Esophagus (tissue), 2 donors: Measurements from ENCODE around the gene ITIH5. TPM values are rescaled to one million over a fixed set of nuclear protein-coding genes. Genes with fewer than 3 reads are reported as not detected.

Experiments
- H3K27ac ChIP-seq, 2 donors: one replicate each; pipeline ENCODE4 v1.5.1; 2013; ENCODE audit warnings: low read depth in 2 of 2, mild to moderate bottlenecking in 2 of 2, inconsistent platforms in 1 of 2, low read length in 1 of 2, moderate library complexity in 1 of 2
- H3K27me3 ChIP-seq, 2 donors: one replicate each; pipeline ENCODE4 v1.6.1; 2013; ENCODE audit warnings: low read length in 2 of 2, control low read depth in 1 of 2, mild to moderate bottlenecking in 1 of 2; ENCODE audit not compliant: insufficient read depth in 2 of 2, control insufficient read depth in 1 of 2
- H3K36me3 ChIP-seq, 2 donors: one replicate each; pipeline ENCODE4 v1.6.1; 2013; ENCODE audit warnings: low read length in 1 of 2; ENCODE audit not compliant: control insufficient read depth in 2 of 2, insufficient read depth in 2 of 2
- H3K4me1 ChIP-seq, 2 donors: one replicate each; pipeline ENCODE4 v1.6.1; 2013; ENCODE audit warnings: low read length in 1 of 2; ENCODE audit not compliant: control insufficient read depth in 2 of 2, insufficient read depth in 2 of 2
- H3K4me3 ChIP-seq, 2 donors: one replicate each; pipeline ENCODE4 v1.5.1; 2013; ENCODE audit warnings: low read length in 2 of 2, mild to moderate bottlenecking in 2 of 2, low read depth in 1 of 2, moderate library complexity in 1 of 2
- H3K9me3 ChIP-seq, 2 donors: one replicate each; pipeline ENCODE4 v1.6.1; 2013; ENCODE audit warnings: mild to moderate bottlenecking in 2 of 2, low read depth in 1 of 2, low read length in 1 of 2, moderate library complexity in 1 of 2; ENCODE audit not compliant: control insufficient read depth in 2 of 2, insufficient read depth in 1 of 2
- WGBS, 2 donors: extraction: QIAGEN DNeasy Blood & Tissue Kit; methylation state at CpG; one replicate each; pipeline ENCODE4 v1.1.7; 2013; 5-methylcytosine and 5-hydroxymethylcytosine counted together
- polyA plus RNA-seq, 2 donors: library from polyadenylated mRNA; stranded (reverse); fragments of 200-250 nt; gene quantifications; one replicate each; pipeline ENCODE4 v1.2.3, GENCODE V29; 2013
- donor health status: healthy with polysubstance abuse.
- donor health status: Bipolar disorder and iron deficiency.

ITIH5 gene
- polyA plus RNA-seq, 2 donors, result 2.6 to 4.4 TPM

DNA sequence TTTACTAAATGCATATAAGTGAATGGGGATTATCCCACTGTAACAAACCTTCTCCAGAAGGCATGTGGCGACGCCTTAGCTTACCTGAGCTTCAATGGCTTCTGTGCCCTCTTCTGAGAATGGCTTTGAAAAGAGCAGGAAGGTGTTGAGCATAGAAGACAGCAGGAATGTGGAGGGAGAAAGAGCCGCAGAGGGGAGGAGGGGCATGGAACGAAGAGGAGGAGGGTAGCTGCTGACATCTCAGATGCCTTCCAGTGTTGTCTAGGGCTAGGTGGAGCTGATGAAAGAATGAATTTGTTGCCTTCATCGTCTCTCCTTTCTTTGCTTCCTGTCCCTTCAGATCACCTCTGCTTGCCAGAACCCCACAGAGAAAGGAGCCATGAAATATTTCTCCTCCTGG is 86.2 kb downstream of the ITIH5 start:
- WGBS, 2 donors, result 81 to 91% methylated on average over 5 of the region's 5 CpGs
- peaks cover 0 to 2% of the 10 kb centered on the region in 2 donors for H3K36me3 ChIP-seq
- H3K4me3 ChIP-seq, result no peak overlapping the region
- H3K27me3 ChIP-seq, result no peaks in the 10 kb centered on the region
- H3K9me3 ChIP-seq, result no peaks in the 10 kb centered on the region
- no peak overlapping the region for H3K27ac ChIP-seq
- H3K4me1 ChIP-seq, result no peaks in the 10 kb centered on the region

DNA sequence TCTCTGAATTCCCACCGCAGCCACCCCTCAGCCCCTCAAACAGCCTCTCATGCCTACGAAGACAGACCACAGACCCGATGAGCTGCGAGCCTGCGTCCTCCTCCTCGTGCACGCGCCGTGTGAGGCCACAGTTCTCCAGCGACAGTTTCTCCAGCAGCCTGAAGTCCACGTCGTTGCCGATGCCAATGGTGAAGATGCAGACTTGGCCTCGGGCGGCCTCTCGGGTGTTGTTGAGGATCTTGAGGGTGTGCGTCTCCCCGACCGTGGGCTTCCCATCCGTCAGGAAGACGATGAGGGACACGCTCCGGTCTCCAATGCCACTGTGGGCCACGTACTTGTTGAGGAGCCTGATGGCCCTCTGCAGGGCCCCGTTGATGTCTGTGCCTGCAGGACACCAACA is 87.1 kb downstream of the ITIH5 start:
- H3K9me3 ChIP-seq, result no peaks in the 10 kb centered on the region
- no peak overlapping the region for H3K4me3 ChIP-seq
- no peak overlapping the region for H3K27ac ChIP-seq
- H3K36me3 ChIP-seq, result peaks cover 0 to 2% of the 10 kb centered on the region in 2 donors
- WGBS, 2 donors, result 96 to 97% methylated on average over 25 of the region's 25 CpGs
- no peaks in the 10 kb centered on the region for H3K27me3 ChIP-seq
- no peaks in the 10 kb centered on the region for H3K4me1 ChIP-seq

GRCh38 chr10:7577579-7577978 is 89.2 kb downstream of the ITIH5 start:
- no peaks in the 10 kb centered on the region for H3K9me3 ChIP-seq
- no peak overlapping the region for H3K27ac ChIP-seq
- no peaks in the 10 kb centered on the region for H3K27me3 ChIP-seq
- WGBS, 2 donors, result 92 to 96% methylated on average over 5 of the region's 5 CpGs
- no peak overlapping the region for H3K4me3 ChIP-seq
- H3K4me1 ChIP-seq, result no peaks in the 10 kb centered on the region
- H3K36me3 ChIP-seq, result peaks cover 0 to 2% of the 10 kb centered on the region in 2 donors

DNA sequence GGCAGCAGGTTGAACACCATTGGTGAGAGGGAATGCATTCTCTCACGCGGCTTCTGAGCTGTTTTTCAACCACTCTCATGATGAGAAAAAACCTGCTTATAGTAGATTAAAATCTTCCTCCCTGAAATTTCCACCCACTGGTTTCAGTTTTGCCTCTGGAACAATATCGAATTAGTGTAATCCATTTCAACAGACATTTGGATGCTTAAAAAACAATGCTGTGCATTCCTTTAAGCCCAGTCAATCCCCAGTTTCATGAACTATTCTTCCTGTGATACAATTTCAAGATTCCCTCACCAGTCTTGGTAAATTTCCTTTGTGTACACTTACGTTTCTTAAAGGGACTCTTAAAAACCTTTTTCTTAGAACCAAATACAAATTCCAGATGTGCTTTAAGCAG is 89.6 kb downstream of the ITIH5 start:
- no peaks in the 10 kb centered on the region for H3K9me3 ChIP-seq
- 71 to 74% methylated on average over 4 of the region's 4 CpGs for WGBS, 2 donors
- no peak overlapping the region for H3K4me3 ChIP-seq
- no peaks in the 10 kb centered on the region for H3K4me1 ChIP-seq
- no peak overlapping the region for H3K27ac ChIP-seq
- H3K27me3 ChIP-seq, result no peaks in the 10 kb centered on the region
- peaks cover 0 to 2% of the 10 kb centered on the region in 2 donors for H3K36me3 ChIP-seq

DNA sequence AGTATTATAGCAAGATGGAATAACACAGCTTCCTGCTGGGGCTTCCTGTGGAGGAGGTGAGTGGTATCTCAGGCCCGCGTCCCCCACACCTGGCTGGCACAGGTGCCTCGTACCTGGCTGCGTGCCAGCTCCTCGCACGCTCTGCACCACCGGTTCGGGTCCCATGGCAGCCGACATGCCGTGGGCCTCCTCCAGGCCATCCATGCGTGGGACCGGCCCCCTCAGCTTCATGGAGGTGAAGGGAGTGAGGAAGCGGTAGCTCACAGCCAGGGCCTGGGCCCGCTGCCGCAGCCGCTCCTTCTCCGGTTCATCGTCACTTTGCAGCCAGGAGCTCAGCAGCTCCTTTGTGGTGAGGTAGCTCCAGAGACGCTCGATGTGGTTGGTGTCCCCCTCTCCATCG is 90.4 kb downstream of the ITIH5 start:
- H3K9me3 ChIP-seq, result no peaks in the 10 kb centered on the region
- H3K4me1 ChIP-seq, result no peaks in the 10 kb centered on the region
- no peak overlapping the region for H3K27ac ChIP-seq
- peaks cover 0 to 2% of the 10 kb centered on the region in 2 donors for H3K36me3 ChIP-seq
- WGBS, 2 donors, result 86 to 95% methylated on average over 21 of the region's 21 CpGs
- no peaks in the 10 kb centered on the region for H3K27me3 ChIP-seq
- H3K4me3 ChIP-seq, result no peak overlapping the region

GRCh38 chr10:7572391-7572790 is 94.4 kb downstream of the ITIH5 start:
- 47 to 54% methylated on average over 3 of the region's 3 CpGs for WGBS, 2 donors
- no peak overlapping the region for H3K27ac ChIP-seq

GRCh38 chr10:7571981-7572380 is 94.8 kb downstream of the ITIH5 start:
- no peaks in the 10 kb centered on the region for H3K4me1 ChIP-seq
- H3K27me3 ChIP-seq, result no peaks in the 10 kb centered on the region
- 68 to 79% methylated on average over 4 of the region's 4 CpGs for WGBS, 2 donors
- no peak overlapping the region for H3K27ac ChIP-seq
- H3K9me3 ChIP-seq, result no peaks in the 10 kb centered on the region
- no peak overlapping the region for H3K4me3 ChIP-seq
- H3K36me3 ChIP-seq, result no peaks in the 10 kb centered on the region

More at GRCh38 chr10:7572391-7572790, 94.4 kb downstream of the ITIH5 start:
- H3K4me1 ChIP-seq, result no peaks in the 10 kb centered on the region
- no peaks in the 10 kb centered on the region for H3K36me3 ChIP-seq
- no peaks in the 10 kb centered on the region for H3K9me3 ChIP-seq
- no peak overlapping the region for H3K4me3 ChIP-seq
- H3K27me3 ChIP-seq, result no peaks in the 10 kb centered on the region

DNA sequence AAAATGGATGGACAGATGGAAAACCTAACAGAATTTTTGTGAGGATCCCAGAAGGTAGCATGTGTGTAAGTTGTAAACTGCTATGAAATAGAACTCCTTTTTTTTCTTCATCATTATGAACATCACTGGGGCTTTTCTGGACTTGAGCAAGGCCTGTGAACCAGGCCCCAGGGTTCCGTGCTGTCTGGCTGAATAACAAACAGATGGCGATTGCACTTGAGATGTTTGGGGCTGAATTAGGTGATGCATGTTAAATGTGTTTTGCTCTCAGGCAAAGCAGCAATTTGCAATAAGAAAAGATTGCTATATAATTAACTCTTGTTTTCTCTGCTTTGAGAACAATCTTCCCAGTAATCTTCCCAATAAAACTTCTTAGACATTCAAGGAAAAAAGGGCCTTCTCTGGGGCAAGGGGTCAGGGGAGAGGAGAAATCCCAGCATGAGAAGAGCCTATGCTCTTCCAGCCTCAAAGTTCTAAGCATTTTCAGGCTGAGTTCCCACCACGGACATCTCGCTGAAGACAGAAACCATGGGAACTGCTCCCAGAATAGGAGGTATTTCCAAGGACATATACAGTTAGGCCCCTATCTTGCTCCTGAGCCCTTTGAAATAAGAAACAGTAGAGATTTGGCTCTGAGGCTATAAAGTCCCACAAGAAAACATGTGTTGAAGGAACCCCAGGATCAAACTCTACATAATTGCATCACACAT is 98.7 kb downstream of the ITIH5 start:
- Histone ChIP-seq H3K4me1 (peaks cover 0 to 1% of the 10 kb centered on the region in 2 donors), H3K27ac (no peak overlapping the region), H3K36me3 (no peaks in the 10 kb centered on the region), H3K27me3 (no peaks in the 10 kb centered on the region), H3K9me3 (no peaks in the 10 kb centered on the region), H3K4me3 (no peak overlapping the region)
- 68 to 76% methylated on average over 4 of the region's 4 CpGs for WGBS, 2 donors

DNA sequence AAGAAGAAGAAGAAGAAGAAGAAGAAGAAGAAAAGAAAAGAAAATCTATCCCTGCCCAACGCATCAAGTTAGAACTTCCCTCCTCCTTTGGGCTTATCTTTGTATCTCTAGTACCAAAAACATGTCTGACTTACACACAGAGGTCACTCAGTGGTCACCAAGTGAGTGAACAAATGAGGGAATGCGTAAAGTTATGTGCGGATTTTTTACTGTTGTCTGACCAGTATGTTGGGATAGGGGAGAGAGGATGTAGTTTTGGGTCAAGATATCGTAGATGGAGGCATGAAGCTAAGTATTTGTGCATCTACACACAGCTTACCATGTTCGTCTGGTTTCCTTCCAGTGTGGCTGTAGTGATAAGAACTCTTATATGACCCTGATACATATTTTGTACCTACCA is 99.9 kb downstream of the ITIH5 start:
- Histone ChIP-seq H3K36me3 (no peaks in the 10 kb centered on the region), H3K27me3 (no peaks in the 10 kb centered on the region), H3K27ac (no peak overlapping the region), H3K4me3 (no peak overlapping the region), H3K9me3 (no peaks in the 10 kb centered on the region), H3K4me1 (peaks cover 3% of the 10 kb centered on the region in 2 donors)
- 91 to 94% methylated on average over 5 of the region's 5 CpGs for WGBS, 2 donors

DNA sequence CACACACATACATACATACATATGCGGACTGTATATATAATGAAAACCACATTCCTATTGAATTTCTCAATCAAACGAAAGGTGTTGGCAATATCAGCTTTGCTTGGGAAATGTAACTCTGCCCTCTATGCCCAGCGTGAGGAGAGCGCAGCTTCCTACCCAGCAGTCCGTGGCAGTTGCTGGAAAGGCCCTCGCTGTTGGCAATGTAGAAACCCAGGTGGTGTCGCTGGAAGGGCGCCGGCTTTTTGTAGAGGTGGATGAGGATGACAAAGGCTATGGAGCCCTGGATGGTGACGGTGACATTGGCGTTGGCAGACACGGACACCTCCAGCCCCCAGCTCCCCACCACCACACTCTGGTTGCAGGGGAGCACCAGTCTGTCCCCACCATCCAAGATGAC is 100.9 kb downstream of the ITIH5 start:
- H3K27ac ChIP-seq, result no peak overlapping the region
- 94 to 96% methylated on average over 12 of the region's 12 CpGs for WGBS, 2 donors
- no peaks in the 10 kb centered on the region for H3K9me3 ChIP-seq
- peaks cover 3% of the 10 kb centered on the region in 2 donors for H3K4me1 ChIP-seq
- no peaks in the 10 kb centered on the region for H3K27me3 ChIP-seq
- H3K36me3 ChIP-seq, result no peaks in the 10 kb centered on the region
- no peak overlapping the region for H3K4me3 ChIP-seq
